K562 (cell line): ENCODE results near the gene RUFY2. TPM values are rescaled to one million over a fixed set of nuclear protein-coding genes. Genes with fewer than 3 reads are reported as not detected.
A peak's percentile ranks its signal among the peaks of the same experiment; 100 is the strongest.

ENCODE experiments used
- ARID1B ChIP-seq: fragments of 450-650 bp; IDR thresholded peaks from 2 replicates; pipeline ENCODE4 v1.6.1; 2016; ENCODE audit warnings: antibody characterized with exemption, mild to moderate bottlenecking, inconsistent platforms
- ARNT ChIP-seq, 2 experiments: fragments of 450-650 bp; IDR thresholded peaks; 2 replicates each; pipeline ENCODE4 v1.6.1; 2016; ENCODE audit warnings: mild to moderate bottlenecking in 1 of 2
- CLOCK ChIP-seq: fragments of 250-450 bp; sonication (Bioruptor Pico); IDR thresholded peaks from 2 replicates; pipeline ENCODE4 v1.4.0; 2020; ENCODE audit warnings: mild to moderate bottlenecking, moderate library complexity, borderline replicate concordance
- CUX1 ChIP-seq: fragments of 200-800 bp; sonication (Bioruptor generic); IDR thresholded peaks from 2 replicates; pipeline ENCODE4 v1.6.1; 2016; ENCODE audit warnings: missing genetic modification characterization, missing compliant biosample characterization
- GABPA ChIP-seq: fragments of 200-800 bp; sonication (Bioruptor generic); conservative IDR thresholded peaks from 2 replicates; pipeline ENCODE4 v1.6.1; 2016; ENCODE audit warnings: low read depth, missing genetic modification characterization, missing compliant biosample characterization
- HCFC1 ChIP-seq: IDR thresholded peaks from 2 replicates; pipeline ENCODE4 v1.6.1; 2012; ENCODE audit warnings: low read depth, low read length, improper control_type of control experiment
- HNRNPH1 ChIP-seq: fragments of 200-400 bp; formaldehyde crosslinking; optimal IDR thresholded peaks from 2 replicates; pipeline ENCODE3; 2017; ENCODE audit warnings: low read depth, mild to moderate bottlenecking, low read length, moderate library complexity
- HSF4 ChIP-seq: fragments of 250-450 bp; sonication (Bioruptor Pico); IDR thresholded peaks from 2 replicates; pipeline ENCODE4 v2.1.2; 2022; ENCODE audit warnings: mild to moderate bottlenecking, moderate library complexity, borderline replicate concordance
- MTA2 ChIP-seq: fragments of 450-650 bp; IDR thresholded peaks from 2 replicates; pipeline ENCODE4 v1.6.1; 2016; ENCODE audit warnings: low read depth
- NUFIP1 ChIP-seq: fragments of 450-650 bp; IDR thresholded peaks from 2 replicates; pipeline ENCODE4 v1.6.1; 2018; ENCODE audit not compliant: partially characterized antibody
- PCBP1 ChIP-seq: fragments of 200-400 bp; formaldehyde crosslinking; IDR thresholded peaks from 2 replicates; pipeline ENCODE4 v1.6.1; 2018; ENCODE audit warnings: mild to moderate bottlenecking, low read depth, low read length; ENCODE audit not compliant: poor library complexity, severe bottlenecking
- SLC30A9 ChIP-seq: fragments of 250-450 bp; sonication (Bioruptor Pico); IDR thresholded peaks from 2 replicates; pipeline ENCODE4 v1.8.0; 2022; ENCODE audit warnings: mild to moderate bottlenecking, moderate library complexity
- SREBF1 ChIP-seq: fragments of 150-350 bp; IDR thresholded peaks from 2 replicates; pipeline ENCODE4 v1.6.1; 2014; ENCODE audit warnings: antibody characterized with exemption, low read depth, low read length, borderline replicate concordance
- SUPT5H ChIP-seq: fragments of 450-650 bp; IDR thresholded peaks from 2 replicates; pipeline ENCODE4 v1.6.1; 2016
- TCF7L2 ChIP-seq: fragments of 150-350 bp; IDR thresholded peaks from 2 replicates; pipeline ENCODE4 v1.6.1; 2016; ENCODE audit warnings: low read depth, mild to moderate bottlenecking, low read length, moderate library complexity
- ZBTB1 ChIP-seq: sonication (generic); formaldehyde crosslinking; IDR thresholded peaks from 2 replicates; pipeline ENCODE4 v1.8.1; 2023; ENCODE audit warnings: missing genetic modification reagents, low read depth, mild to moderate bottlenecking, borderline replicate concordance
- ZFPM2 ChIP-seq: fragments of 250-450 bp; sonication (Bioruptor Pico); IDR thresholded peaks from 2 replicates; pipeline ENCODE4 v1.5.1; 2022; ENCODE audit warnings: mild to moderate bottlenecking
- ZNF12 ChIP-seq: sonication (generic); formaldehyde crosslinking; IDR thresholded peaks from 2 replicates; pipeline ENCODE4 v1.4.0; 2020; ENCODE audit warnings: mild to moderate bottlenecking, missing genetic modification reagents
- ZNF586 ChIP-seq: fragments of 450-650 bp; formaldehyde crosslinking; conservative IDR thresholded peaks from 2 replicates; pipeline ENCODE4 v1.4.0; 2020; ENCODE audit warnings: mild to moderate bottlenecking, moderate library complexity
- polyA plus RNA-seq, 8 experiments: library from polyadenylated mRNA; depleted of rRNA in 4 of 8; stranded (reverse) in 5 of 8; unstranded in 3 of 8; fragments of >200 nt; fragmentation: Nextera tagmentation in 2 of 8; fragmentation: Illumina TruSeq in 1 of 8; extraction: Ambion mirVana in 2 of 8; extraction: Trizol in 1 of 8; gene quantifications; 2 replicates each; pipeline versions ENCODE4 v1.2.1 to v1.2.3, GENCODE V29; 2011 to 2014; ENCODE audit warnings: inconsistent platforms in 1 of 8, missing spikeins in 1 of 8
- total RNA-seq, 7 experiments: library from RNA; depleted of rRNA in 6 of 7; stranded (reverse); fragments of >200 nt in 6 of 7; fragmentation: Illumina TruSeq in 2 of 7; extraction: Trizol in 2 of 7; gene quantifications; 2 replicates each; pipeline versions ENCODE4 v1.2.1 to v1.2.3, GENCODE V29; 2011 to 2021; ENCODE audit warnings: low replicate concordance in 1 of 7
- TF ChIP-seq, protein P1 (sequence below): IDR thresholded peaks from 2 replicates; pipeline ENCODE4 v1.6.1; 2011; ENCODE audit not compliant: insufficient read length; ENCODE audit errors: extremely low read depth

Gene RUFY2
- total and polyA plus RNA-seq, 9 of the 15 experiments (the other 6 are each of a cell fraction or from before 2014, with no cell fraction given) = 3.7 to 20.1 (median 12.6) TPM

- TF ChIP-seq TCF7L2 (no peak), ZNF12 (CRISPR knock-in tag) (peak; percentile 61; the same call in 1 of the 2 replicates), ZFPM2 (CRISPR knock-in tag) (no peak), ARID1B (no peak), ZNF586 (CRISPR knock-in tag) (no peak), NUFIP1 (peak; percentile 13), HNRNPH1 (no peak), SUPT5H (no peak), CLOCK (CRISPR knock-in tag) (no peak), SREBF1 (no peak), CUX1 (CRISPR knock-in tag) (peak; percentile 57; the same call in 1 of the 2 replicates), GABPA (tag) (no peak), MTA2 (0 out of 2 replicates have a peak, but pooled peaks have one; percentile 5), ZBTB1 (CRISPR knock-in tag) (no peak), PCBP1 (no peak), HSF4 (CRISPR knock-in tag) (no peak), HCFC1 (no peak), SLC30A9 (CRISPR knock-in tag) (0 out of 2 replicates have a peak, but pooled peaks have one; percentile 49), ARNT (IDR thresholded peaks at IDR 0.05) (no peak)
- TF ChIP-seq, protein P1, sequence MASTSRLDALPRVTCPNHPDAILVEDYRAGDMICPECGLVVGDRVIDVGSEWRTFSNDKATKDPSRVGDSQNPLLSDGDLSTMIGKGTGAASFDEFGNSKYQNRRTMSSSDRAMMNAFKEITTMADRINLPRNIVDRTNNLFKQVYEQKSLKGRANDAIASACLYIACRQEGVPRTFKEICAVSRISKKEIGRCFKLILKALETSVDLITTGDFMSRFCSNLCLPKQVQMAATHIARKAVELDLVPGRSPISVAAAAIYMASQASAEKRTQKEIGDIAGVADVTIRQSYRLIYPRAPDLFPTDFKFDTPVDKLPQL = no peak
Measured at GRCh38 chr10:68330852-68331454, 76.1 kb downstream of the RUFY2 start (continued).
